OCI-LY7 (cell line): Measurements from ENCODE around the gene CCN6.

Source experiments
- CTCF ChIP-seq: fragments of 200-600 bp; sonication (generic); conservative IDR thresholded peaks from 2 replicates; pipeline ENCODE4 v1.5.1; 2014; ENCODE audit warnings: mild to moderate bottlenecking, antibody characterized with exemption, low read length, moderate library complexity, mixed read lengths
- EZH2phosphoT487 ChIP-seq: fragments of 200-600 bp; sonication (generic); IDR thresholded peaks from 2 replicates; pipeline ENCODE4 v1.6.1; 2018; ENCODE audit warnings: low read depth, borderline replicate concordance, mild to moderate bottlenecking, mixed run types, antibody characterized with exemption, low read length, moderate library complexity, mixed read lengths

DNA sequence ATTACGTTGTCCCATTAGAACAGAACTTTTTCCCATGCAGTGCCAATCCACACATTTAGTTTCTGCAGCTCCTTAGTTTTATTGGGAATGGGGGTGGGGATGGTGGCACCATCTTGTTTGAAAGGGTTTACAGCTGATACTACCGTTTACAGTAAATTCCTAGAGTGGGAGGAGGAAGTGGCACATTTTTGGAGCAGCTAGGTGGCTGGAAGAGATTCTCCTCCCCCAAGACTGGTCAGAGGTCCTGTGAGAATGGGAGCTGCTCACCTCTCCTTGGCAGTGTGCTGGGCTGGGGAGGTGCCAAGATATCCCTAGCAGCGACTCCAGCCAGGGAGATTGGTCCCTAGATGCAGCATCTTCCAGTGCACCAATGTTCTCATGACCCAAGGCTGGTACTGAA lies 12.4 kb upstream of the CCN6 start:
- TF ChIP-seq CTCF (no peak), EZH2phosphoT487 (no peak)
